MM.1S (cell line): ENCODE data around the gene SPATS2.

Source experiments
- EZH2phosphoT487 ChIP-seq: fragments of 300-600 bp; sonication (generic); IDR thresholded peaks from 2 replicates; pipeline ENCODE4 v1.6.1; 2018; ENCODE audit warnings: antibody characterized with exemption, low read length
- TF ChIP-seq, protein P1 (sequence below): fragments of 300-600 bp; sonication (generic); IDR thresholded peaks from 2 replicates; pipeline ENCODE4 v1.5.1; 2016; ENCODE audit warnings: antibody characterized with exemption, low read length, mixed read lengths

- TF ChIP-seq EZH2phosphoT487, result no peak
- TF ChIP-seq, protein P1, sequence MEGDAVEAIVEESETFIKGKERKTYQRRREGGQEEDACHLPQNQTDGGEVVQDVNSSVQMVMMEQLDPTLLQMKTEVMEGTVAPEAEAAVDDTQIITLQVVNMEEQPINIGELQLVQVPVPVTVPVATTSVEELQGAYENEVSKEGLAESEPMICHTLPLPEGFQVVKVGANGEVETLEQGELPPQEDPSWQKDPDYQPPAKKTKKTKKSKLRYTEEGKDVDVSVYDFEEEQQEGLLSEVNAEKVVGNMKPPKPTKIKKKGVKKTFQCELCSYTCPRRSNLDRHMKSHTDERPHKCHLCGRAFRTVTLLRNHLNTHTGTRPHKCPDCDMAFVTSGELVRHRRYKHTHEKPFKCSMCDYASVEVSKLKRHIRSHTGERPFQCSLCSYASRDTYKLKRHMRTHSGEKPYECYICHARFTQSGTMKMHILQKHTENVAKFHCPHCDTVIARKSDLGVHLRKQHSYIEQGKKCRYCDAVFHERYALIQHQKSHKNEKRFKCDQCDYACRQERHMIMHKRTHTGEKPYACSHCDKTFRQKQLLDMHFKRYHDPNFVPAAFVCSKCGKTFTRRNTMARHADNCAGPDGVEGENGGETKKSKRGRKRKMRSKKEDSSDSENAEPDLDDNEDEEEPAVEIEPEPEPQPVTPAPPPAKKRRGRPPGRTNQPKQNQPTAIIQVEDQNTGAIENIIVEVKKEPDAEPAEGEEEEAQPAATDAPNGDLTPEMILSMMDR, result no peak
These were observed 184.8 kb downstream of the SPATS2 start for GRCh38 chr12:49552014-49552413.
